Head of caudate nucleus (tissue), 42 donors: ENCODE results near the gene PSPC1.
"Not testable (repeated sequence)": the region's sequence is repeated elsewhere in the genome, so short reads cannot be mapped to it uniquely, and the experiment has no call there.

Experiments
- DNase-seq, 42 donors: peaks; one replicate each; pipeline versions ENCODE4 v3.0.0 to v3.0.0-alpha.2; 2020 to 2021; ENCODE audit warnings: mixed read lengths in 7 of 42
- intact Hi-C: fragments of 100-400 bp; cut with DNase I; formaldehyde crosslinking; loops from one replicate; pipeline ENCODE4 v1.15.0; 2022

PSPC1 gene, protein sequence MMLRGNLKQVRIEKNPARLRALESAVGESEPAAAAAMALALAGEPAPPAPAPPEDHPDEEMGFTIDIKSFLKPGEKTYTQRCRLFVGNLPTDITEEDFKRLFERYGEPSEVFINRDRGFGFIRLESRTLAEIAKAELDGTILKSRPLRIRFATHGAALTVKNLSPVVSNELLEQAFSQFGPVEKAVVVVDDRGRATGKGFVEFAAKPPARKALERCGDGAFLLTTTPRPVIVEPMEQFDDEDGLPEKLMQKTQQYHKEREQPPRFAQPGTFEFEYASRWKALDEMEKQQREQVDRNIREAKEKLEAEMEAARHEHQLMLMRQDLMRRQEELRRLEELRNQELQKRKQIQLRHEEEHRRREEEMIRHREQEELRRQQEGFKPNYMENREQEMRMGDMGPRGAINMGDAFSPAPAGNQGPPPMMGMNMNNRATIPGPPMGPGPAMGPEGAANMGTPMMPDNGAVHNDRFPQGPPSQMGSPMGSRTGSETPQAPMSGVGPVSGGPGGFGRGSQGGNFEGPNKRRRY

DNA sequence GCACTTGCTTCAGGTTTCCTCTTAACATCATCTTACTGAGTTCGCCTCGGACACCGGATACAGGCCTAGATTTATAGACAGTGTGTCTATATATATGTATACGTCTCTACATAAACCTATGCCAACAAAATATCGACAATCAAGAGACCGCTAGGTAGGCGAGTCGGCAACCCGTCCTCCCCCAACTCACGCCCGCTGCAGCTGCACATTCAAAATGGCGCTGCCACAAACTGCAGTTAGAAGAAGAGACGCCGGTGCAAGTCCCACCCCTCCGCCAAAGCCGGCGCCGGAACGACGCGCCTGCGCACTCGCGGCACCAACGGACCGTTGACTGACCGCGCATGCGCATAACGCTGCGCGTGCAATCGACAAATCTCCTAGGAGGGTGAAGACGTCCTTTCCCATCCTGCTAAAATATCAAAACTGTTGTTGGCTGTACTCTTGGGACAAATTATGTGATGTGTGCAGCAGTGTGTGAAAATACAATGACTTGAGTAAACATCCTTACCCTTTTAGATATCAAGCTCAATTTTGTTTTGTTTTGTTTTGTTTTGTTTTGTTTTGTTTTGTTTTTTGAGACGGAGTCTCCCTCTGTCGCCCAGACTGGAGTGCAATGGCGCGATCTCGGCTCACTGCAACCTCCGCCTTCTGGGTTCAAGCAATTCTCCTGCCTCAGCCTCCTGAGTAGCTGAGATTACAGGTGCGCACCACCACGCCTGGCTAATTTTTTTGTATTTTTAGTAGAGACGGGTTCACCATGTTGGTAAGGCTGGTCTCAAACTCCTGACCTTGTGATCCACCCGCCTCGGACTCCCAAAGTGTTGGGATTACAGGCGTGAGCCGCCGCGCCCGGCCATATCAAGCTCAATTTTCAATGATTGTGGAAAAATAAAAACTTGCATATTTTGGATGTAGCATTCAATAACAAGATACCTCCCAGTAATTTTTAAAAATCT is at the start of gene PSPC1:
Gene PSPC1, minus strand, starts transcription at position 219 of the 956 bp plus-strand sequence. Its CDS starts 188 bp downstream, at position 31.
- peak; percentile 88 to 98 (median 95) for DNase-seq
- intact Hi-C loops: loop anchor here (2.0 to 10.0 kb wide), 2 partner anchors 80 to 182 kb away; partner anchors contain the start of gene ZMYM5

DNA sequence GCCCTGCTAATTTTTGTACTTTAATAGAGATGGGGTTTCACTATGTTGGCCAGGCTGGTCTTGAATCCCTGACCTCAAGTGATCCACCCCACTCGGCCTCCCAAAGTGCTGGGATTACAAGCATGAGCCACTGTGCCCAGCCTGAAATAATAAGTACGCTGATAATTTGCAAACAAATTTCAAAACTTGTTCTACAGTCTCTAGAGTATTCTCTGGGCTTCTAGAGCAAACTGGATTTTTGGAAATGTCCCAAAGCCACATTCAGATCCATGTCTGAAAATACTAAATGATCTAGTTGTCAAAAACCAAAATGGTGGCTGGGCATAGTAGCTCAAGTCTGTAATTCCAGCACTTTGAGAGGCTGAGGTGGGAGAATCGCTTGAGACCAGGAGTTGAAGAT is 39.9 kb upstream of the PSPC1 start:
- peak in 1 of 42 donors; percentile 9 for DNase-seq
- intact Hi-C loops: no loop called here

DNA sequence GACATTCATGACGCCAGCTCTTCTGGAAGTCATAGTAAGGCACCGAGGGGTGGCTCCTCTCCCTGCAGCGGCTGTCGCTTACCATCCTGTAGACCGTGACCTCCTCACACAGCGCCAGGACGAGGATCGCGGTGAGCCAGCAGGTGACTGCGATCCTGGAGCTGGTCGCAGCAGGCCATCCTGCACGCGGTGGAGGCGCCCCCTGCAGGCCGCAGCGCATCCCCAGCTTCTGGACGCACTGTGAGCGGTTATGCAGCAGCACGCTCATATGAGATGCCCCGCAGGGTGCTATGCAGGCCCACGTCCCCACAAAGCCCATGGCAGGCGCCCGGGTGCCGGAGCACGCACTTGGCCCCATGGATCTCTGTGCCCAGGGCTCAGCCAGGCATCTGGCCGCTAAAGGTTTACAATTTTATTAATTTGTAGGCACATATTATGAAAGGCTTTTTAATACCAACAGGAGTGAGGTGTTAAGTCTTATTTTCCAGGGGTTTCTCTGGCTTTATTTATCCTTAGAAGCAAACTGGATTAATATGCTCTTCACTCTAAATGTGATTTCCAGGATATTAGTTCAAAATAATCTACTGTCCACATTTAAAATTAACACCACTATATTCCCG is 35.6 kb upstream of the PSPC1 start:
- peak in 22 of 42 donors; percentile 5 to 53 (median 23) for DNase-seq

DNA sequence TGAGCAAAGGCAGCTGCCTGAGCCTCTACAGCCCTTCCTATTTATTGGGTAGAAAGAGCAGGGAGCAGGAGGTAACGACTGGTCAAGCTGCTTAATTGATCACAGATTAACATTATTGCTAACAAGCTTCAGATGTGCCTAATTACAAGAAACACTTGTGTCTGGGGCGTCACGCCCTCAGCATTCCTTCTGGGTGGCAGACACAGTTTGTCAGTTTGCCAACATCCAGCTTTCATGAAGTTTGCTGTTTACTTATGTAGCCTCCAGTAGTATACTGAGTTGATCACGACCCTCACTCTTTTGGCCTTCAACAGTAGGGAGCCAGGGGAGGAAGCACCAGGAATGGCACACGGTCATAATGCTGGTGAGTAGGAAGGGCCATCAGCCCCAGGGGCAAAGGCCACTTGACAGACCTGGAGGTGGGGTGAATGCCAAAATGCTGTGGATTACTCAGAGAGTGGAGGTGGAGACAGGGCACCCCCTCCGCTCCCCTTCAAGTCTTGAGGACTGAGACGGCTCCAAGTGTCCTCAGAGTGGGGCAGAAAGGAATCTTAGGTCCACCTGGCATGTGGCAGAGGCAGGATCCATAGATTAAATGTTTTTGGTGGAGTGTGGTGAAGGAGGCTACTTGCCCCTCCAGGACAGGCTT is 34.9 kb upstream of the PSPC1 start:
- intact Hi-C loops: no loop called here
- no peak for DNase-seq

More for the DNA sequence above, 35.6 kb upstream of the PSPC1 start:
- intact Hi-C loops: no loop called here

DNA sequence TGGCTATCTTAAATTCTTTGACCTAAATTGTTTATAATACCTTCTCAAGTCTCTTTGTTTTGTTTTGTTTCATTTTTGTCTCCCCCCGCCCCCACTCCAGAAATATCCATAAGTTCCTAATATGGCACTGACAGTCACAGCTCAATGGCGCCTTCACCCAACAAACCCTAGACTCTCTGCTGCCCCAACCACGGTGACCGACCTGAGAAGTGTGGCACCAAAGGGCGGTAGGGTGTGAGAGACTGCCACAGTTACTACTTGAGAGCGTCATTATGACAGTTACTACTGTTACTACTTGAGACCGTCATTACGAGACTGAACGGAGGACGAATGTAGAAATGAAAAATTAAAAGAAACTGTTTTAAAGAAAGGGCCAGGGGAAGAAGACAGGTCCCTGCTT is 34.4 kb upstream of the PSPC1 start:
- no peak for DNase-seq
- intact Hi-C loops: no loop called here

DNA sequence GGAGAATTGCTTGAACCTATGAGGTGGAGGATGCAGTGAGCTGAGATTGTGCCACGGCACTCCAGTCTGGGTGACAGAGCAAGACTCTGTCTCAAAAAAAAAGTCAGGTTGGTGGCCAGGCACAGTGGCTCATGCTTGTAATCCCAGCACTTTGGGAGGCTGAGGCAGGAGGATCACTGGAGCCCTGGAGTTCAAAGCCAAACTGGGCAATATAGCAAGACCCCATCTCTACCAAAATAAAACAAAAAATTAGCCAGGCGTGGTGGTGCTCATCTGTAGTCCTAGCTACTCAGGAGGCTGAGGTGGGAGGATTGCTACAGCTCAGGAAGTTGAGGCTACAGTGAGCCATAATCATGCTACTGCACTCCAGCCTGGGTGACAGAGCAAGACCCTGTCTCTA is 33.1 kb upstream of the PSPC1 start:
- intact Hi-C loops, DNase-seq: not testable (repeated sequence)

DNA sequence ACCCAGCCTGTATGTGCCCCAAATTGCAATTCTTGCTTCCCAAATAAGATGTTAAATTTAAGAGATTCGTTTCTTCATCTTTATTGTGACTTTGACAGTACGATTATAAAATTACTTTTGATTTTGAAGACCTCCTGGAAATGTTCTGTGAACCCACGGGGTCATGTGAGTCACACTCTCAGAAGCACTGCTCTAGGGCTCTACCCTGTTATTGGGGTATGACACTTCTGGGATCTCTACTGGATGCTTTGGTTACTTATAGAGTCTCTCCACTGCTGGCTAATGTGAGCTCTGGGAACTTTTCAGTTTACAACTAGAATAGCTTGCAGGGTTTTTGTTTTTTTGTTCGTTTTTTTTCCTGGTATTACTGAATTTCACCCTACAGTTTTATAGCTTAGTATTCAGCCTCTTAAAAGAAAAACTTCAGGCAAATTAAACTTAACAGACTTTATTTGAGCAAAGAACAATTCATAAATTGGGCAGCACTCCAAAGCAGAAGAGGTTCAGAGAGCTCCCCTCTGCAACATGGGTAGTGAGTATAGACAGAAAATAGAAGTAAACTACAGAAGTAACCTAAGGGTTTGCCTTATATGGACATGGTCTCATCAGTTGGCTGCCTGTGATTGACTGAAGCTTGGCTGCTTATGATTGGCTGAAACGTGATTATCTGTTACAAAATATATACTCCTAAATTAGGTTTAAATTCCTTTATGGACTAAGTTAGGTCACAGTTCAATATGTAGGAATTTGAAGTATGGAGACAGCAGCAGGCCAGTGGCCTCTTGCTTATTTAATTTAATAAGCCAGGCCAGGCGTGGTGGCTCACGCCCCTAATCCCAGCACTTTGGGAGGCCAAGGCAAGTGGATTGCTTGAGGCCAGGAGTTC is 28.5 kb upstream of the PSPC1 start:
- intact Hi-C loops: no loop called here

DNA sequence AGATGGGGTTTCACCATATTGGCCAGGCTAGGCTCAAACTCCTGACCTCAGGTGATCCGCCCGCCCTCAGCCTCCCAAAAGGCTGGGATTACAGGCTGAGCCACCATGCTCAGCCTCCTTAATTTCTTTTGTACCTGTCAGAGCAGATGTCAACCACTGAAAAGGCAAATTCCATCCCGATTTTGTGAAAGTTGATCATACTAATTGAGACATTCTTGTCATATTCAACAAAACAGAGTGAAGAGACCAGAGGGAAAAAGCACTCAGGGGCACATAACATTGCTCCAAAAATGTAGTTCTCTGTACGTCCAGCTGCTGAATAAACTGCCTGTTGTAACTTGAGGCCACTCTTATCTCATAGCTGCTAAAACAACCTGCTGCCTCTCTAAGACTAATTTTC is 27.4 kb upstream of the PSPC1 start:
- intact Hi-C loops: no loop called here
- no peak for DNase-seq

More for the DNA sequence above, 28.5 kb upstream of the PSPC1 start:
- no peak for DNase-seq

DNA sequence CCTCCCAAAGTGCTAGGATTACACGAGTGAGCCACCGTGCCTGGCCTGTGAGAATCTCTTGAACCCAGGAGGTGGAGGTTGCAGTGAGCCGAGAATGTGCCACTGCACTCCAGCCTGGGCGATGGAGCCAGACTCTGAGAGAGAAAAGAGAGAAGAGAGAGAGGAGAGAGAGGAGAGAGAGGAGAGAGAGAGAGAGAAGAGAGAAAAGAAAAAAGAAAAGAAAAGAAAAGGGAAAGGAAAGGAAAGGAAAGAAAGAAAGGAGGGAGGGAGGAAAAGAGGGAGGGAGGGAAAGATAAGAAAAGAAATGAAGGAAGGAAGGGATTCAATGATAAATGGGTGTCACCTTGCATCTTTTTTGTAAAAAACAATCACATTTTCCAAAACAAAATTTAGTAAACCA is 23.0 kb upstream of the PSPC1 start:
- intact Hi-C loops: no loop called here
- DNase-seq: no peak

DNA sequence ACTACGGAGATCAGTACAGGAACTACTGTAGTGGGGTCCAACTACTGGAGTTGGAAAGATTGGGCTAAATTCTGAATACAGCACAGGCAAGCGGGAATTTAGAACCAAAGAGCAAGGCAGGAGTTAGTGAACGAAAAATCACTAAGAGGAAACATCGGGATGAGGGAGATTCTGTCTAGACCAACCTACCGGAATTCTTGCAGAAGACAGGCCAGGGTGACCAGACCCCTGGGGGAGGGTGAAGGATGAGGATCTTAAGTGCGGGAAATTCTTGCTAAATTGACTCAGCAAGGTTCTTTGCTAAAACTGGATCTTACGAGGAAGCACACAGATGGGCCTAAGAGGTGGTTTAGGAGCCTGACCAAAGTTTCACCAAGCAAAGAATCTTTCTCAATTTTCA is 13.2 kb upstream of the PSPC1 start:
- intact Hi-C loops: no loop called here
- DNase-seq: no peak

DNA sequence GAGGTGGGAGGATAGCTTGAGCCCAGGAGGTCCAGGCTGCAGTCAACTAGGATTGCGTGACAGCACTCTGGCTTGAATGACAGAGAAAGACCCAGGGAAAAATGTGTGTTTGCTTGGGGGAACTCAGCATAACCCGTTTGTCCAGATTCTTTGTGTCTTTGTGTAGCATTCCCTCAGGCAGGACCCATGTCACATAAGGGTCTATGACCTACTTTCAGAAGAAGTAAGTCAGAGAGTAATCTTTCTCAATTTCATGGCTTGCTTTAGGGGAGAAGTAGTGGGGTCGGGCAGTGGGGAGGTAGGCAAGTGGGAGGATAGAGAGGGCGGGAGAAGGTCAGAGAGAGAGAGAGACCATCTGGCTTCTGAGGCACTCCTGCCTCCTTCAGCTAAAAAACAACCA is 11.9 kb upstream of the PSPC1 start:
- intact Hi-C loops: no loop called here
- DNase-seq: no peak

DNA sequence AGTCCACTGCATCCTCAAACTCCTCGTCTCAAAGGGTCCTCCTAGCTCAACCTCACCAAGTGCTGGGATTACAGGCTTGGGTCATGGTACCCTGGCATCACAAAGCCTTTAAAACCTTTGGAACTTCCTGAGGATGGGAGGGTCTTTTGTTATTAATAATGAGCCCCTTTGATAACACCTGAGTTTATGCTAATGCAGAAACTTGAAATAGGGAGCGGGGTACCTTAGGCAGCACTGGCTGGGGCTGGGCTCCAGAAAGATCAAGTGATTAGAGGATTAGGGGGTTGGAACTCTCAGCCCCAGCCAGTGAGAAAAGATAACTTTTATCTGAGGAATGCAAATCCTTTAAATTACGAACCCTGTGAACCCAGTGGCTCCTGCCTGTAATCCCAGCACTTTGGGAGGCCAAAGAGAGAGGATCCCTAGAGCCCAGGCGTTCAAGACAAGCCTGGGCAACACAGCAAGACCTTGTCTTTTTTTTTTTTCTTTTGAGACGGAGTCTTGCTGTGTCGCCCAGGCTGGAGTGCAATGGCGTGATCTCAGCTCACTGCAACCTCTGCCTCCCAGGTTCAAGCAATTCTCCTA is 9.3 kb upstream of the PSPC1 start:
- no peak for DNase-seq
- intact Hi-C loops: no loop called here

DNA sequence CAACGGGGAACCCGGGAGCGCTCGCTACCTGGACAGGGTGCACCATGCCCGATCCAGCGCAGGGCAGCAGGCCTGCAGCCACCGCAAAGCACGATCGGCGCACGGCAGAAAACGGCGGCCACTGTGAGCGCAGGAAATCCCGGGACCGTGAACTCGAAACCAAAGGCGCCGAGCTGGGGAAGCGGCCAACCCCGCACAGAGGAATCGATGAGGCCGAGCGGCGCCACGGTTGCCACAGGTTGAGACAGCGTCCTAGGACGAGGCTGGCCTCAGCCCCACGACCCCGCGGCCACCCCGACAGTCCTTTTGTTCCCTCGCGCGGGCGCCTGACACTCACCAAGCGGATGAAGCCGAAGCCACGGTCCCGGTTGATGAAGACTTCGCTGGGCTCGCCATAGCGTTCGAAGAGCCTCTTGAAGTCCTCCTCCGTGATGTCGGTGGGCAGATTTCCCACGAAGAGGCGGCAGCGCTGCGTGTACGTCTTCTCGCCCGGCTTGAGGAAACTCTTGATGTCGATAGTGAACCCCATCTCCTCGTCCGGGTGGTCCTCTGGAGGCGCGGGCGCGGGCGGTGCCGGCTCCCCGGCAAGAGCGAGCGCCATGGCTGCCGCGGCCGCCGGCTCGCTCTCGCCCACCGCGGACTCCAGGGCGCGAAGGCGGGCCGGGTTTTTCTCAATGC is 557 bp downstream of the PSPC1 start:
- peak; percentile 25 to 82 (median 61) for DNase-seq
- intact Hi-C loops: loop anchor here (2.0 to 10.0 kb wide), 2 partner anchors 81 to 183 kb away; partner anchors contain the start of gene ZMYM5

DNA sequence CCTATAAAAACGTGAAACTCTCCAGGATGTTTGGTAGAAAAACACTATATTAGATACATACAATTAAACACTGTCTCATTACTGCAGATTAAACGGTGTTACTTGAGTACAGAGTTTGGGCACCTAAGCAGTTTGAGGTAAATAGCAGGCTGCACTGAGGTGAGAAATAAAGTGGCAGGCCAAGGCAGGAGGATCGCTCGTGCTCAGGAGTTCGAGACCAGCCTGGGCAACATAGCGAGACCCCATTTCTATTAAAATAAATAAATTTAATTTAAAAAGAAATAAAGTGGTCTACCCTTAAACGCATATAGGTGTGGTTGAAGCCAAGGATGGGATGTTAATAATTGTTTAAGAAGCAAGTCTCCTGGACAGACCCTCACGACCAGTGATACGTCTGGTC is 1.2 kb downstream of the PSPC1 start:
- intact Hi-C loops: loop anchor here (10.0 kb wide), 1 partner anchor 183 kb away; no protein-coding TSS in a partner anchor
- no peak for DNase-seq

DNA sequence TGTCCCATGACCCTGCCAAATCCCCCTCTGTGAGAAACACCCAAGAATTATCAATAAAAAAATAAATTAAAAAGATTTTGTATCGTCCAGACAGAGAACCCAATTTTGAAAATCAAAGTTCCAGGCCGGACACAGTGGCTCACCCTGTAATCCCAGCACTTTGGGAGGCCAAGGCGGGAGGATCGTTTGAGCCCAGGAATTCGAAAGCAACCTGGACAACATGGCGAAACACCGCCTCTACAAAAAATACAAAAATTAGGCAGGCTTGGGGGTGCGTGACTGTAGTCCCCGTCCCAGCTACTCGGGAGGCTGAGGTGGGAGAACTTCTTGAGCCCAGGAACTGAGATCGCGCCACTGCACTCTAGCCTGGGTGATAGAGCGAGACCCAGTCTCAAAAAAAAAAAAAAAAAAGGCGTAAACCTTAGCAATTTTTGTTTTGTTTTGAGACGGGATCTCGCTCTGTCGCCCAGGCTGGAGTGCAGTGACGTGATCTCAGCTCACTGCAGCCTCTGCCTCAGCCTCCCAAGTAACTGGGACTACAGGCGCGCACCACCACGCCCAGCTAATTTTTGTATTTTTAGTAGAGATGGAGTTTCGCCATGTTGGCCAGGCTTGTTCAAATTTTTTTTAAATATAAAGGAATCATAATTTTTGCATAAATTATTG is 1.9 kb downstream of the PSPC1 start:
- intact Hi-C loops: loop anchor here (10.0 kb wide), 1 partner anchor 184 kb away; no protein-coding TSS in a partner anchor

DNA sequence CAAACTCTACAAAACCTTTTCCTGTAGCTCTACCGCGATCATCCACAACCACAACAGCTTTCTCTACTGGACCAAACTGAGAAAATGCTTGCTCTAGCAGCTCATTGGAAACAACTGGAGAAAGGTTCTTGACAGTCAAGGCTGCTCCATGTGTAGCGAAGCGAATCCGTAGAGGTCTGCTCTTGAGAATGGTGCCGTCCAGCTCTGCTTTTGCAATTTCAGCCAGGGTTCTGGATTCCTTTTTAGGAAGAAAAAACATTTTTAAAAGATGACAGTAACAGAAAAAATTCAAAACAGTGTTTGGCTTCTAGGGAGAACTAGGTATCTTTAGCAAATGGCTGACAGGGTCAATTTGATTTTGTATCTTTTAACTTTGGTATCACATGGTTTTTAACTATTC is 10.4 kb downstream of the PSPC1 start:
- intact Hi-C loops: no loop called here
- peak in 1 of 42 donors; percentile 17 for DNase-seq

More for the DNA sequence above, 1.9 kb downstream of the PSPC1 start:
- not testable (repeated sequence) for DNase-seq
